ENCODE data around the gene SAXO1.

Gene SAXO1

GRCh38 chr9:18893046-18893445 is 140.0 kb downstream of the SAXO1 start:
- no peak overlapping the region for H3K27ac ChIP-seq
- no peaks in the 10 kb centered on the region for H3K27me3 ChIP-seq
- H3K4me1 ChIP-seq (ENCODE audit: control insufficient read depth in 1 of 2, insufficient read depth in 1 of 2, low read depth in 1 of 2, low read length in 1 of 2), result peaks cover 0 to 2% of the 10 kb centered on the region in 2 experiments
- no peak overlapping the region for H3K4me3 ChIP-seq (ENCODE audit: low read depth in 1 of 2, low read length in 1 of 2)
- no peaks in the 10 kb centered on the region for H3K9me3 ChIP-seq
- TF ChIP-seq, protein P1, sequence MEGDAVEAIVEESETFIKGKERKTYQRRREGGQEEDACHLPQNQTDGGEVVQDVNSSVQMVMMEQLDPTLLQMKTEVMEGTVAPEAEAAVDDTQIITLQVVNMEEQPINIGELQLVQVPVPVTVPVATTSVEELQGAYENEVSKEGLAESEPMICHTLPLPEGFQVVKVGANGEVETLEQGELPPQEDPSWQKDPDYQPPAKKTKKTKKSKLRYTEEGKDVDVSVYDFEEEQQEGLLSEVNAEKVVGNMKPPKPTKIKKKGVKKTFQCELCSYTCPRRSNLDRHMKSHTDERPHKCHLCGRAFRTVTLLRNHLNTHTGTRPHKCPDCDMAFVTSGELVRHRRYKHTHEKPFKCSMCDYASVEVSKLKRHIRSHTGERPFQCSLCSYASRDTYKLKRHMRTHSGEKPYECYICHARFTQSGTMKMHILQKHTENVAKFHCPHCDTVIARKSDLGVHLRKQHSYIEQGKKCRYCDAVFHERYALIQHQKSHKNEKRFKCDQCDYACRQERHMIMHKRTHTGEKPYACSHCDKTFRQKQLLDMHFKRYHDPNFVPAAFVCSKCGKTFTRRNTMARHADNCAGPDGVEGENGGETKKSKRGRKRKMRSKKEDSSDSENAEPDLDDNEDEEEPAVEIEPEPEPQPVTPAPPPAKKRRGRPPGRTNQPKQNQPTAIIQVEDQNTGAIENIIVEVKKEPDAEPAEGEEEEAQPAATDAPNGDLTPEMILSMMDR (IDR thresholded peaks at IDR 0.05), result no peak
- no peaks in the 10 kb centered on the region for H3K36me3 ChIP-seq

- H3K4me3 ChIP-seq (ENCODE audit: low read depth in 1 of 2, low read length in 1 of 2), result no peak overlapping the region
- TF ChIP-seq, protein P1 (IDR thresholded peaks at IDR 0.05), result no peak
- H3K4me1 ChIP-seq (ENCODE audit: control insufficient read depth in 1 of 2, insufficient read depth in 1 of 2, low read depth in 1 of 2, low read length in 1 of 2), result peaks cover 0 to 2% of the 10 kb centered on the region in 2 experiments
- no peaks in the 10 kb centered on the region for H3K9me3 ChIP-seq
- H3K27ac ChIP-seq, result no peak overlapping the region
- H3K36me3 ChIP-seq, result no peaks in the 10 kb centered on the region
- H3K27me3 ChIP-seq, result no peaks in the 10 kb centered on the region
These were observed 140.9 kb downstream of the SAXO1 start for GRCh38 chr9:18891946-18892670.

DNA sequence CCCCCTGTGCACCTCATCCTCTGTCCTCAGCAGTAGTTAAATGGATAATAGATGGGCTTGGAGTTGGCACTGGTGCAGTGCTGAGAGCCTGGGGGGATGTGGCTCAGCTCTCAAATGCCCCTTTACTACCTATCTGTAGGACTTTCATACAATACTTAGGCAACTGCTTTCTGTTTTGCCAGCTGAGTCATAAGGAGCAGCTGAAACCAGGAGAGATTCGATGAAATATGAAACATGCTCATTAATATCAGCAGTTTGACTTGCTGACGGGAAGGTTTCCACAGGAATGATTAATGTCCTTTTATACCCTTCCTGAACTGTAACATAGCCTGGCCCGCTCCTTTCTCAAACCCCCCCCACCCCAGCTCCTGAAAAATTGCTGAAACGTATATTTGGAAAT is 142.6 kb downstream of the SAXO1 start:
- H3K4me3 ChIP-seq (ENCODE audit: low read depth in 1 of 2, low read length in 1 of 2), result no peak overlapping the region
- H3K36me3 ChIP-seq, result no peaks in the 10 kb centered on the region
- H3K4me1 ChIP-seq (ENCODE audit: control insufficient read depth in 1 of 2, insufficient read depth in 1 of 2, low read depth in 1 of 2, low read length in 1 of 2), result no peaks in the 10 kb centered on the region
- TF ChIP-seq, protein P1 (IDR thresholded peaks at IDR 0.05), result no peak
- H3K27ac ChIP-seq, result no peak overlapping the region
- no peaks in the 10 kb centered on the region for H3K9me3 ChIP-seq
- no peaks in the 10 kb centered on the region for H3K27me3 ChIP-seq

GRCh38 chr9:18889550-18889949 is 143.5 kb downstream of the SAXO1 start:
- Histone ChIP-seq H3K4me3 (ENCODE audit: low read depth in 1 of 2, low read length in 1 of 2) (no peak overlapping the region), H3K36me3 (no peaks in the 10 kb centered on the region), H3K27ac (no peak overlapping the region), H3K4me1 (ENCODE audit: control insufficient read depth in 1 of 2, insufficient read depth in 1 of 2, low read depth in 1 of 2, low read length in 1 of 2) (no peaks in the 10 kb centered on the region), H3K9me3 (no peaks in the 10 kb centered on the region), H3K27me3 (no peaks in the 10 kb centered on the region)
- TF ChIP-seq, protein P1 (IDR thresholded peaks at IDR 0.05), result no peak

DNA sequence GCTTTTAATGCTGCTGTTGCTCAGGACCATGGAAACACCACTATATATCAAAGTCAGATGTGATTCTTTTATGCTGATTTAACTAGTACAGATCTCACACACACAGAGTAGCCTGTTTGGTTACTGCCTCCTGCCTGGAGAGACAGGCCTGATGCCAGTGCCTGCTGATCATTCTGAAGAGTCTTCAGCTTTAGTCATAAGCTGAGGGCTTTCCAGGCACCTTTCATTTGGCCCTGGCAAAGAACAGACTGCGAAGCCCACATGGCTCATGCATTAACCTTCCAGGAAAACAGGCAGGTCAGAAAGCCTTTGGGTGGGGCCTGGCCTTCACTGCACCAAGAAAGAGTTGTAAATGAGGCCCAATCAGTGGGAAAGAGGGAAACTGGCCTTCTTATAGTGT is 144.7 kb downstream of the SAXO1 start:
- Histone ChIP-seq H3K27ac (no peak overlapping the region), H3K9me3 (no peaks in the 10 kb centered on the region), H3K4me1 (ENCODE audit: control insufficient read depth in 1 of 2, insufficient read depth in 1 of 2, low read depth in 1 of 2, low read length in 1 of 2) (no peaks in the 10 kb centered on the region), H3K4me3 (ENCODE audit: low read depth in 1 of 2, low read length in 1 of 2) (no peak overlapping the region), H3K36me3 (no peaks in the 10 kb centered on the region), H3K27me3 (no peaks in the 10 kb centered on the region)
- TF ChIP-seq, protein P1 (IDR thresholded peaks at IDR 0.05), result no peak
